Glutamatergic neuron (in vitro differentiated cells): ENCODE measurements around the gene SLC25A30. TPM values are rescaled to one million over a fixed set of nuclear protein-coding genes. Genes with fewer than 3 reads are reported as not detected.
"Not testable (repeated sequence)": the region's sequence is repeated elsewhere in the genome, so short reads cannot be mapped to it uniquely, and the experiment has no call there.

Experiments used
- DNase-seq: peaks from one replicate; pipeline ENCODE4 v3.0.0; 2022
- H3K27ac Mint-ChIP-seq: one replicate; pipeline ENCODE4 v1.8.0; 2020; ENCODE audit warnings: mild to moderate bottlenecking, mixed read lengths, inconsistent platforms; ENCODE audit not compliant: unreplicated experiment
- H3K27me3 Mint-ChIP-seq: one replicate; pipeline ENCODE4 v1.8.0; 2020; ENCODE audit warnings: mild to moderate bottlenecking, moderate library complexity, mixed read lengths, inconsistent platforms; ENCODE audit not compliant: unreplicated experiment
- H3K36me3 Mint-ChIP-seq: one replicate; pipeline ENCODE4 v1.8.0; 2020; ENCODE audit warnings: mild to moderate bottlenecking, mixed read lengths, inconsistent platforms; ENCODE audit not compliant: unreplicated experiment
- H3K4me1 Mint-ChIP-seq: one replicate; pipeline ENCODE4 v1.8.0; 2020; ENCODE audit warnings: mild to moderate bottlenecking, low read depth, mixed read lengths, inconsistent platforms; ENCODE audit not compliant: unreplicated experiment
- H3K4me3 Mint-ChIP-seq: one replicate; pipeline ENCODE4 v1.8.0; 2020; ENCODE audit warnings: mild to moderate bottlenecking, mixed read lengths, inconsistent platforms; ENCODE audit not compliant: unreplicated experiment
- H3K9me3 Mint-ChIP-seq: one replicate; pipeline ENCODE4 v1.8.0; 2020; ENCODE audit warnings: mild to moderate bottlenecking, moderate library complexity, mixed read lengths, inconsistent platforms; ENCODE audit not compliant: unreplicated experiment
- total RNA-seq: library from RNA; stranded (reverse); fragmentation: NEBNext Ultra II Directional; extraction: Animal tissue kit (Norgen Biotek cat#: 25700); gene quantifications from one replicate; pipeline ENCODE4 v1.2.1, GENCODE V29; 2021; ENCODE audit not compliant: unreplicated experiment
- TF ChIP-seq, protein P1 (sequence below): fragments of 200-600 bp; sonication (generic); IDR thresholded peaks from one replicate; pipeline ENCODE4 v1.5.0; 2021; ENCODE audit not compliant: partially characterized antibody, unreplicated experiment

SLC25A30 gene
- total RNA-seq, 1 donor from 2014 or later, result 4.0 TPM

- Mint-ChIP-seq H3K4me1 (peaks cover 1% of the 10 kb centered on the region), H3K36me3 (peaks cover 4% of the 10 kb centered on the region), H3K9me3 (no peaks in the 10 kb centered on the region), H3K4me3 (no peak overlapping the region), H3K27ac (no peak overlapping the region), H3K27me3 (peaks cover 2% of the 10 kb centered on the region)
- no peak for DNase-seq
- TF ChIP-seq, protein P1, sequence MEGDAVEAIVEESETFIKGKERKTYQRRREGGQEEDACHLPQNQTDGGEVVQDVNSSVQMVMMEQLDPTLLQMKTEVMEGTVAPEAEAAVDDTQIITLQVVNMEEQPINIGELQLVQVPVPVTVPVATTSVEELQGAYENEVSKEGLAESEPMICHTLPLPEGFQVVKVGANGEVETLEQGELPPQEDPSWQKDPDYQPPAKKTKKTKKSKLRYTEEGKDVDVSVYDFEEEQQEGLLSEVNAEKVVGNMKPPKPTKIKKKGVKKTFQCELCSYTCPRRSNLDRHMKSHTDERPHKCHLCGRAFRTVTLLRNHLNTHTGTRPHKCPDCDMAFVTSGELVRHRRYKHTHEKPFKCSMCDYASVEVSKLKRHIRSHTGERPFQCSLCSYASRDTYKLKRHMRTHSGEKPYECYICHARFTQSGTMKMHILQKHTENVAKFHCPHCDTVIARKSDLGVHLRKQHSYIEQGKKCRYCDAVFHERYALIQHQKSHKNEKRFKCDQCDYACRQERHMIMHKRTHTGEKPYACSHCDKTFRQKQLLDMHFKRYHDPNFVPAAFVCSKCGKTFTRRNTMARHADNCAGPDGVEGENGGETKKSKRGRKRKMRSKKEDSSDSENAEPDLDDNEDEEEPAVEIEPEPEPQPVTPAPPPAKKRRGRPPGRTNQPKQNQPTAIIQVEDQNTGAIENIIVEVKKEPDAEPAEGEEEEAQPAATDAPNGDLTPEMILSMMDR, result no peak
Measured at GRCh38 chr13:45392811-45393210, 25.4 kb downstream of the SLC25A30 start.

DNA sequence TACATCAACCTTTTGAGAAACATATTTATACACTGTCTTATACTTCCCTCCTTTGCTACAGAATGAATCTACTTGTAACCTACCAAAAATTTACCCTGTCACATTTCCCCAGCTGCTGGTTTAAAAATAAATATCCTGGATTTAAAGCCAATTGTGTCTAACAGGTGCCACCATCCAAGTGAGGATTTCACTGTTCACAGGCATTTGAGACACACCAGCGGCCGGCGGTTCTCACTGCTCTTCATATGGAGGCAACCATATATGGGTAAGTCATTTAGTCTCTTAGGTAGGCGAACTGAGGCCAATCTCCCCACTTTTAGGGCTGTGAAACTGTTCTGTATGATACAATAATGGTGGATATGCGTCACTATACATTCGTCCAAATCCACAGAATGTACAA, 26.2 kb downstream of the SLC25A30 start:
- Mint-ChIP-seq H3K27me3 (peaks cover 2% of the 10 kb centered on the region), H3K27ac (no peak overlapping the region), H3K36me3 (peaks cover 8% of the 10 kb centered on the region), H3K4me3 (no peak overlapping the region), H3K4me1 (peaks cover 1% of the 10 kb centered on the region), H3K9me3 (no peaks in the 10 kb centered on the region)
- no peak for DNase-seq
- TF ChIP-seq, protein P1, result no peak

DNA sequence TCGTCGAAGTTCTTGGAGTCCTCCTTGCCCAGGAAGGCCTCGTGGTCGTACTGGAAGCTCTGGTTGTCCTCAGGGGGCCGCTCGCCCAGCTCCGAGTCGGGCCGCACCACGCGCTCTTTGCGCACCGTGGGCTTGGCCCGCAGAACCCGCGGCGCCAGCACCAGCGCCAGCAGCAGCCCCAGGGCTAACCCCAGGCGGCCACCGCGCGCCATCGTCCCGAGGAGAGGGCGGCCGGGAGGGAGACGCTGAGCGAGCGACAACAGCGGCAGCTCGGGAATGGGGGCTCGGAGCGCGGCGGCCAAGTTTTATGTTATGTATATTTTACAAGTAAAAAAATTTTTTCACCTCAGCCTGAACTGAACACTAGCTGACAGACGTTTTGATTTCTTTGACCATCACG, 27.0 kb downstream of the SLC25A30 start:
- DNase-seq, H3K9me3 Mint-ChIP-seq, H3K36me3 Mint-ChIP-seq, H3K27me3 Mint-ChIP-seq, H3K4me3 Mint-ChIP-seq, H3K4me1 Mint-ChIP-seq, H3K27ac Mint-ChIP-seq: not testable (repeated sequence)

DNA sequence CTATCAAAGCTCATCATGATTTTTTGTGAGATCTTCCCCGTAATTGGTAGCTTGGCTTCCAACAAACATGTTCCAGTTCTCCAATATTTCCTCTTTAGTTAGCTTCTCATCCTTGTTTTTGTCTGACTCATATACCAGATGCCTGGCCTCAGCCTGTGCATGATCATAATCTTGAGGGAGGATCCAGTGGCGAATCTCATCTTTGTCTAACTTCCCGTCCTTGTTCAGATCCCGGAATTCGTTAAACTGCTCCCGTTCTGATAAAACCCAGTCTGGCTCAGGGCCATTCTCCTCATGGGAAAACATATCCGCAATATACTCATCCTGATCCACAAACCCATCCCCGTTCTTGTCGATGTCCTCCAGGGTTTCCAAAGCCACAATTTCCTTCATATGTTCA, 27.8 kb downstream of the SLC25A30 start:
- not testable (repeated sequence) for H3K36me3 Mint-ChIP-seq, H3K9me3 Mint-ChIP-seq, H3K27ac Mint-ChIP-seq, H3K4me1 Mint-ChIP-seq, H3K27me3 Mint-ChIP-seq, H3K4me3 Mint-ChIP-seq, DNase-seq

DNA sequence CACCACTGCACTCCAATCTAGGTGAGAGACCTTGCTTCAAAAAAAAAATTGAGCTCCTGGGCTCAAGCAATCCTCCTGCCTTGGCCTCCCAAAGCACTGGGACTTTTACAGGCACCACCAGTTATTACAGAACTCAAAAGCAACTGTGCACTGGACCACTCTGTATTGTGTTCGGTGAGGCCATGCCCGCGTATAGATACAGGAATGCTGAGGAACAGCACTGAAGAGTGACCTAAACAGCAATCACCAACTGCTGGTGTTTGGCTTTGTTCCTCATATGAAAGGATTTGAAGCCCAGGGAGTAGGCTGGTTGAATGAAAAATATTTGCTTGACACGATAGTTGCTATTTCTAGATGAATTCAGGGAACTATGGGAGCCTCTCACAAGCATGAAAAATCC, 29.5 kb downstream of the SLC25A30 start:
- no peak for DNase-seq
- H3K4me1 Mint-ChIP-seq, result no peaks in the 10 kb centered on the region
- TF ChIP-seq, protein P1, result no peak
- H3K4me3 Mint-ChIP-seq, result no peak overlapping the region
- H3K36me3 Mint-ChIP-seq, result peaks cover 14% of the 10 kb centered on the region
- H3K27ac Mint-ChIP-seq, result no peak overlapping the region
- H3K27me3 Mint-ChIP-seq, result peaks cover 2% of the 10 kb centered on the region
- H3K9me3 Mint-ChIP-seq, result no peaks in the 10 kb centered on the region

GRCh38 chr13:45386892-45387575, 31.1 kb downstream of the SLC25A30 start:
- not testable (repeated sequence) for H3K27ac Mint-ChIP-seq, H3K9me3 Mint-ChIP-seq, H3K4me1 Mint-ChIP-seq, H3K4me3 Mint-ChIP-seq, H3K27me3 Mint-ChIP-seq, DNase-seq
- peaks cover 14% of the 10 kb centered on the region for H3K36me3 Mint-ChIP-seq
